Activated CD8-positive, alpha-beta memory T cell treated with anti-CD3 and anti-CD28 coated beads, Interleukin-2, amount 50 U/mL, for 1 hour (primary cell): Measurements from ENCODE around the gene EIF4G3.
"Not testable (repeated sequence)": the region's sequence is repeated elsewhere in the genome, so short reads cannot be mapped to it uniquely, and the experiment has no call there.

Experiments
- DNase-seq: peaks from one replicate; pipeline ENCODE4 v3.0.0-alpha.2; 2020; ENCODE audit errors: extremely low read depth

Gene EIF4G3

GRCh38 chr1:21154717-21155116 is 22.0 kb downstream of the EIF4G3 start:
- DNase-seq = no peak

DNA sequence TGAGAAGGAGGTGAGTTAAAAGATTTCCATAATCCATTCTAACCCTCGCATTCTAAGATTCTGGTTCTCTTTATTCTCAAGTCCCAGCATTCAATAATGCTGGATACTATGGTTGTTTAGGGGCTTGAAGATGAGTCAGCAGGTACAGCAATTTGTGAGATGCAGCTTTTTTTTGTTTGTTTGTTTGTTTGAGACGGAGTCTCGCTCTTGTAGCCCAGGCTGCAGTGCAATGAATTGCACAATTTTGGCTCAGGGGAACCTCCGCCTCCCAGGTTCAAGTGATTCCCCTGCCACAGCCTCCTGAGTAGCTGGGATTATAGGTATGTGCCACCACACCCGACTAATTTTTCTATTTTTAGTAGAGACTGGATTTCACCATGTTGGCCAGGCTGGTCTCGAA is 23.3 kb downstream of the EIF4G3 start:
- no peak for DNase-seq

DNA sequence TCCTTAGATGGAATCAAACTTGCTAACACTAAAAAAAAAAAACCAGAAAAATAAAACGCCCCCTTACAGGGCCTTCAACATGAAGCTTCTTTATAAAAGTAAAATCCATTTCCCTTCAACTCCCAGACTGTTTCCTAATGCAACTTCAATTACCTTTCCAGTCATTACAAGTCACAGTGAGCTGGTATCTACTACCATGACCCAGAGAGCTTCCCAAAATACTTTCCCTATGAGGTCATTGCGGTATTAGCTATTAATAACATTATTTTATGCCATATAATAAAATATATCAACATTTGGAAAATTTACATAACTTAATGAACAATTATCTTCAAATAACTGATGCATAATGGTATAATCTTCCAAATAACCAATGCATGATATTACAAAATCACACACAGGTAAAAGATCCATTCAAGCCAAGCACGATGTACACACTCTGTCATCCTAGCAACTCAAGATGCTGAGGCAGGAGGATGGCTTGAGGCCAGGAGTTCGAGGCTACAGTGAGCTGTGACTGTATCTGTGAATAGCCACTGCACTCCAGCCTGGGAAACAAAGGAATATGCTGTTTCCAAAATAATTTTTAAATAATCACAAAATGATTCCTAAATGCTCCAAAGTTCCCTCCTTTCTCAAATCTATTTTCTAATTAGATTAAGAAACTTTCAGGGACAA is 24.1 kb downstream of the EIF4G3 start:
- DNase-seq = no peak

- DNase-seq = no peak
Measured at GRCh38 chr1:21149855-21150432, 26.8 kb downstream of the EIF4G3 start.

GRCh38 chr1:21149430-21149854 is 27.3 kb downstream of the EIF4G3 start:
- no peak for DNase-seq

DNA sequence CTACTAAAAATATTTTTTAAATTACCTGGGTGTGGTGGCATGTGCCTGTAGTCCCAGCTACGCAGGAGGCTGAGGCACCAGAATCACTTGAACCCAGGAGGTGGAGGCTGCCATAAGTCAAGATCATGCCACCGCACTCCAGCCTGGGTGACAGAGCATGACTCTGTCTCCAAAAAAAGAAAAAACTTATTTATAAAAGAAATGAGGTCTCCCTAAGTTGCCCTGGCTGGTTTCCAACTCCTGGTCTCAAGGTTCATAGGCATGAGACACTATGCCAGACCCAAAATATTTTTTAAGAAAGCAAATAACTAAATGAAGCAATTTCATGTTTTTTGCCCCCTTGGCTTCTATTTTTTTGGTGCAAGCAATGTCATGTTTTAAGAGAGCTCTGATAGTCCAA is 32.9 kb downstream of the EIF4G3 start:
- DNase-seq = no peak

- DNase-seq = no peak
Measured at GRCh38 chr1:21143138-21143537, 33.6 kb downstream of the EIF4G3 start.

DNA sequence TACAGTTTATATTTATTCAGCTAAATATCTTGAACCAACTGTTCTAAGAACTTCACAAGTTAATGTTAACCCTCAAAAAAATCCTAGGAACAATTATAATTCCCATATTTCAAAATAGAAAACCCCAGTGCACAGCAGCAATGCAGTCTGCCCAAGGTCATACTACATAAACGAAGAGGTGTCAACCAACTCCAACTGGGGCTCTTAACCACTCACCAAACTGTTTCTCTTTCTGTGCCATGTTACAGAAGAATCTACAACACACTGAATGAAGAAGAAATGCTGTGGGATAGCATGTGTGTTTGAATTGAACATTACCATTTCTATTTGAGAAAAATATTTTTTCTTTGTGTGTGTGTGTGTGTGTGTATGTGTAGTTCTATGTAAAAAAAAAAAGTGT is 35.7 kb downstream of the EIF4G3 start:
- DNase-seq = no peak

- no peak for DNase-seq
Measured at GRCh38 chr1:21139601-21140000, 37.1 kb downstream of the EIF4G3 start.

DNA sequence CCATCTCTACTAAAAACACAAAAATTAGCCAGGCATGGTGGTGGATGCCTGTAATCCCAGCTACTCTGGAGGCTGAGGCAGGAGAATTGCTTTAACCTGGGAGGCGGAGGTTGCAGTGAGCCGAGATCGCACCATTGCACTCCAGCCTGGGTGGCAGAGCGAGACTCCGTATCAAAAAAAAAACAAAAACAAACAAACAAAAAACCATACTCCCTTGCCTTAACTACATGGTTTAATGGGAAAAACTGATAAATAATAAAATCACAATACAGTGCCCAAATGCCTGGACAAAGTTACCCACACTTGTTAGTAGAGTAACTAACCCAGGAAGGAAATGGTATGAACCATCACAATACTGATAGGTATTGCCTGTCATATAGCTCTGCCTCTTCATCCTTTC is 40.4 kb downstream of the EIF4G3 start:
- not testable (repeated sequence) for DNase-seq

DNA sequence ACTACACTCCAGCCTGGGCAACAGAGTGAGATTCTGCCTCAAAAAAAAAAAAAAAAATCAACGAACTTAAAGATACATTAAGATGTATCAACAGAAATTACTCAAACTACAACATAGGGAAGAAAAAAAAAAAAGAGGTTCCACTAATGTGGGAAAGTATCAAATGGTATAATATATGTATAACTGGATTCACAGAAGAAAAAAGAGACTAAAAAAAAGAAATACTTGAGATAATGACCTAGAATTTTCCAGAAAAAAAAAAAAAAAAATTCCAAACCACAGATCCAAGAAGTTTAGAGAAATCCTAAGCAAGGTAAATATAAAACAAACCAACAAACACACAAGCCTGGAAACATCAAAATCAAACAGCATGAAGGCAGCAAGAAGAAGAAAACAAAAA is 45.5 kb downstream of the EIF4G3 start:
- no peak for DNase-seq

DNA sequence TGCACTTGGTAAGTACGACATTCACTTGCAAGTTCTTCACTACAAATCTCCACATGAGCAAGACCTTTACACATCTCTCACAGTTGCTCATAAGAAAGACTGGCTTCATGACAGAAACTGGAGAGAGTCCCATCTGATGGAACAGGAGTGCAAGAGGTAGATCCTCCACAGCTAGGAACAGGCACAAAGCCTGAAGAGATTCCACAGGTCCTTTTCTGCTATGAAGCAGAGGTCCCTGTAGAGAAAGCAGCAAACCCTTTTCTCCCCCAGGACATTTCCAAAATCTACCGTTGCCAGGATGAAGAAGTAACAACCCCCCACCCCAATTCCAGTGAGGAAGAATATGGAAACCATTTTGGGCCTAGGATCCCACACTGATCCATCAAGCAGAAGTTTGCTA is 47.3 kb downstream of the EIF4G3 start:
- no peak for DNase-seq

DNA sequence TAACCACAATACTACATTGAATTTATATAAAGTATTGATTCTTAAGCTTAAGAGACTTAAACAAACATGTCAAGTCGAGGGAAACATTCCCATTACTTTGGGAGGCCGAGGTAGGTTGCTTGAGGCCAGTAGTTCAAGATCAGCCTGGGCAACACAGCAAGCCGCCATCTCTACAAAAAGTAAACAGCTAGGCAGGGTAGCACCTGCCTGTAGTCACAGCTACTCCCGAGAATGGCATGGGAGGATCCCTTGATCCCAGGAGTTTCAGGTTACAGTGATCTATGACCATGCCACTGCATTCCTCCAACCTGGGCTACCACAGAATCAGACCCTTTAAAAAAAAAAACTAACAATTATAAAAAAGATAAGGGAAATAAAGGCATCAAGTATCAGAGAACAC is 50.4 kb downstream of the EIF4G3 start:
- DNase-seq = no peak

DNA sequence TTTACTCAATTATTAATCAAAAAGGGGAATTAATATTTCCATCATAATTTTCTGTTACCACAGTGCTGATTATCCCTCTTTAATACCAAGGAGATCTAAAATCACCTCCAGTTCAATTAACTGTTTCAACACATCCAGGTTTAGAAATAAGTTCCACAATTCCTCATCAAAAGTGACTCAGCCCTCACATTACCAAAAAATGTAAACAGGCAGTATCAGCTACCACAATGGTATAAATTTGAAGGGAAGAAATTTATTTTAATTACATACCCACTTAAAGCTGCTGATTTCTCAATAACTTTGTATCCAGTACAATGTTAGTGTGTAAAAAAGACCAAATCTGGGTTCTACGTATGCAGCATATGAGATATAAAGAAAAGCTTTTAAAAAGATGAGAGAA is 51.9 kb downstream of the EIF4G3 start:
- no peak for DNase-seq

DNA sequence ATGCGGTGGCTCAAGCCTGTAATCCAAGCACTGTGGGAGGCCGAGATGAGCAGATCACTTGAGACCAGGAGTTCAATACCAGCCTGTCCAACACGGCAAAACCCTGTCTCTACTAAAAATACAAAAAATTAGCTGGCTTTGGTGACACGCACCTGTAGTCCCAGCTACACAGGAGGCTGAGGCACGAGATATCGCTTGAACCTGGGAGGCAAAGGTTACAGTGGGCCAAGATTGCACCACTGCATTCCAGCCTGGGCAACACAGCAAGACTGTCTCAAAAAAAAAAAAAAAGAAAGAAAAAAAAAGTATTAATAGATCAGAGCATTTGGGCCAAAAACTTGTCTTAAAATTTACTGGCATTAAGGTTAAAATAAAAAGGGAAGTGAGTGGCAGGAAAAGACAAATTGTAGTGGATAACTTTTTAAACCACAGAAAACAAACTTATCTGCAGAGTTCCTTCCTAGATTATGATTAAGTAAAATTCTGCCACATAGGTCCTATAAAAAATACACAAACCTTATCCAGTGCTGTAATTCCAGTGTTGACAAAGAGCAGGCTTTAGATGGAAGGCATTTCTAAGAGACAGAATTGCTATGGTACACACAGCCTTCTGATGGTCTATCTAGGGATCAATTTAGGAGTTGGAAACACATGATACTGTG is 53.3 kb downstream of the EIF4G3 start:
- DNase-seq = no peak

DNA sequence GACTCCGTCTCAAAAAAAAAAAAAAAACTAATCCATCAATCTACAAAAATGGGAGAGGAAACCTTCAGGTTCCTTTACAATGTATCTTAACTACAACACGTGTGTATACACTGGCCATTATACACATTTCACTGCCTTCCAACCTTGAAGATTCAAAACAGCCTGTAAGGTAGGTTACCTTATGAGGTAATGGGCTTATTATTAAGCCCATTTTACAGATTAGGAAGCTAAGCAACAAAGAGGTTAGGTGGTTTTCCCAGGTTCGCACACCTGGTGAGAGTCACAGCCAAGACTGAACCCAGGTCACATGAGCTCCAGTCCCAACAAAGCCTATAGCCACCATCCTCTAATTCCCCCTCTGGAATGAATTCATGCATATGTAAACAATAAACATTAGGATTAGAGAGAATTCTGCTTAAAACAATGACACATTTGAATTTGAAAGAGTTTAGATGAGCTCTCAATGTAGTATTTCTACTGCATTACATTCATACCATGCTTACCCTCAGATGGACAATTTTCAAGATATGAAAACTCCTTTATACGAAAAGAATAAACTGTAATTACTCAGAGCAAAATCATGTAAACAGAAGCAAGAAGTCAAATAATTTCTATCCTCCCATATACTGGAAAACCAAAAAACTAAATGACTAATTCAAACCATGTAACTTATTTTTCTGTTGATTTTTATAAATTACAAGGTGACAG is 54.8 kb downstream of the EIF4G3 start:
- DNase-seq = no peak

GRCh38 chr1:21118167-21118566 is 58.5 kb downstream of the EIF4G3 start:
- no peak for DNase-seq

DNA sequence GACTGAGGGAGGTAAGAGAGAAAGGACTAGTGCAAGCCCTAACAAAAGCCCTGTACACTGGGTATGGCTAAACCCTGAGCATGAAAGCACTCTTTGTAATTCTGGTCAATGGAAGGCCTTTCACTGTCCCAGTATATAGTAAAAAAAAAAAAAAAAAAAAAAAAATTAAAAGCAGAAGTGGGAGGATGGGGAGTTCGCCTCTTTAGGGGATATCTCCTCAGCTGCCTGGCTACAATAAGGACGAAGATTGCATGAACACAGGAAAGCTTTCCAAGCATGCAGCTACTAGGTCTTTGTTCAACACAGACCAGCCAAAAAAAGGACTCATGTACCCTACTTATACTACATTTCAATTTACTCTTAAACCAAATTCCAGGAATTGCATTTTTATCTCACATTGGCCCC is 59.1 kb downstream of the EIF4G3 start:
- no peak for DNase-seq

- DNase-seq = no peak
Measured at GRCh38 chr1:21117159-21117558, 59.5 kb downstream of the EIF4G3 start.

DNA sequence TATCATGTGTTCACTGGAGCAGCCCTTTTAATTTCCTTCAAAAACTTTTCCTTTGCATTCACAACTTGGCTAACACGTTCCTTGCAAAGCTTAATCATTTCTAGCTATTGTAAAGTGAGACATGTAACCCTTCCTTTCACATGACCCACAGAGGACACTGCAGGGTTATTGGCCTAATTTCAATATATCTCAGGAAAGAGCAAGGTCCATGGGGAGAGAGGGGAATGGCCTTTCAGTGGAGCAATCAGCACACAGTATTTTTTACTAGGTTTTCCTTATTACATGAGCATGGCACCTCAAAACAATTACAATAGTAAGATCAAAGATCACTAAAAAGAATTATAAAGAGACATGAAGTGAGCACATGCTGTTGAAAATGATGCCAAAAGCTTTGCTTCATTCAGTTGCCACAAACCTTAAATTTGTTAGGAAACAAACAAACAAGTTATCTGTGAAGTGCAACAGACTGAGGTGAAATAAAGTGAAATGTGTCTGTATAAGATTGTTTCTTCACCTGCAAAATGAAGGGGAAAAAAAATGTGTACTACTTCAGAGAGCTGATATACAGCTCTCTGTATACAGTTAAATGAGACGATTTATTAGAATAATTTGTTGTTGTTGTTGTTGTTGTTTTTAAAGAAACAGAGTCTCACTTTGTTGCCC is 61.5 kb downstream of the EIF4G3 start:
- DNase-seq = no peak

DNA sequence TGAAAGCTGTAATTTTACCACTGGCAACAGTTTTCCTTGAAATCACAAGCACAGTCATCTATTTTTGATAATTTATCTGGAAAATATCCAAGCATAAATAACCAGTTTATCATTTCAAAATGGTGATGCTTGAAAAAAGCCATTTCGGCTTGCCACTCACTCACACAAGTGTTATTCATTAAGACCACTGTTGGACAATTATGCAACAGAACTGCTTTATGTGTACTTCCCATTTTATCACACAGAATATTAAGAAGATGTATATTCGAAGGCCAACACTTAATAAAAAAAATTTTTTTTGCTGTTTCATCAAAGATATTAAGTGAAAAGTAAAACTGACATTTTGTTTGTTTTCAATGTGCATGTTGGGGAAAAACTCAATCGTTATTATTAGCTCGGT is 62.3 kb downstream of the EIF4G3 start:
- no peak for DNase-seq

DNA sequence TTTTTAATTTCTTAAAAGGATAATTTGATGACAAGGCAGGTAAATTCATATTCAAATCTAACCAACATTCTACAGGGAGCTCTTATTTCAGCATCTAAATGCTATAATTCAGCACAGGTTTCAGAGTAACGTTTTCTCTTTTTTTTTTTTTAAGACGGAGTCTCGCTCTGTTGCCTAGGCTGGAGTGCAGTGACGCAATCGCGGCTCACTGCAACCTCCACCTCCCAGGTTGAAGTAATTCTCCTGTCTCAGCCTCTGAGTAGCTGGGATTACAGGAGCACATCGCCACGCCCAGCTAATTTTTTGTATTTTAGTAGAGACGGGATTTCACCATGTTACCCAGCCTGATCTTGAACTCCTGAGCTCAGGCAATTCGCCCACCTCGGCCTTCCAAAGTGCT is 66.5 kb downstream of the EIF4G3 start:
- no peak for DNase-seq
